MCF 10A (cell line): ENCODE measurements around the gene NLRP7. TPM values are rescaled to one million over a fixed set of nuclear protein-coding genes. Genes with fewer than 3 reads are reported as not detected.

Experiments used
- BruUV-seq: library from RNA; stranded (reverse); fragments of 400-500 nt; replicated peaks from 2 replicates; lab custom pipeline; 2021; lab: Mats Ljungman, UMichigan
- CTCF ChIA-PET: fragments of 300-600 bp; sonication (Branson Sonifier 250); formaldehyde crosslinking; extraction: SDS; loops from one replicate; lab custom pipeline; 2021; ENCODE audit warnings: antibody characterized with exemption, inconsistent platforms; lab: Yijun Ruan, JAX
- POLR2A ChIA-PET: fragments of 300-600, 350-650 bp; sonication (Branson Sonifier 250); formaldehyde crosslinking; extraction: SDS; loops from one replicate; lab custom pipeline; 2020; ENCODE audit warnings: antibody characterized with exemption, inconsistent platforms; lab: Yijun Ruan, JAX
- DNase-seq: peaks from one replicate; pipeline ENCODE4 v3.0.0-alpha.2; 2018; ENCODE audit not compliant: unreplicated experiment
- H3K27ac Mint-ChIP-seq: one replicate; pipeline ENCODE4 v1.8.0; 2022; ENCODE audit warnings: mild to moderate bottlenecking, low read depth, mixed read lengths; ENCODE audit not compliant: unreplicated experiment
- H3K27me3 Mint-ChIP-seq: one replicate; pipeline ENCODE4 v1.8.0; 2022; ENCODE audit warnings: mixed read lengths; ENCODE audit not compliant: insufficient read depth, unreplicated experiment
- H3K36me3 Mint-ChIP-seq: one replicate; pipeline ENCODE4 v1.8.0; 2022; ENCODE audit warnings: mild to moderate bottlenecking, moderate library complexity, mixed read lengths; ENCODE audit not compliant: insufficient read depth, unreplicated experiment
- H3K4me1 Mint-ChIP-seq: one replicate; pipeline ENCODE4 v1.8.0; 2022; ENCODE audit warnings: mixed read lengths; ENCODE audit not compliant: insufficient read depth, unreplicated experiment
- H3K4me3 Mint-ChIP-seq: one replicate; pipeline ENCODE4 v1.8.0; 2022; ENCODE audit warnings: mild to moderate bottlenecking, moderate library complexity, mixed read lengths; ENCODE audit not compliant: unreplicated experiment
- H3K9me3 Mint-ChIP-seq: one replicate; pipeline ENCODE4 v1.8.0; 2022; ENCODE audit warnings: mixed read lengths; ENCODE audit not compliant: unreplicated experiment
- intact Hi-C: fragments of 100-400 bp; cut with micrococcal nuclease; formaldehyde crosslinking; loops from 2 replicates; pipeline ENCODE4 v1.14.1; 2022
- total RNA-seq: library from RNA; stranded (reverse); gene quantifications from 2 replicates; pipeline ENCODE4 v1.2.3, GENCODE V29; 2022
- TF ChIP-seq, protein P1 (sequence below): fragments of 200-600 bp; IDR thresholded peaks from one replicate; pipeline ENCODE4 v1.8.0; 2022; ENCODE audit warnings: antibody characterized with exemption, mild to moderate bottlenecking; ENCODE audit not compliant: unreplicated experiment

Gene NLRP7
- total RNA-seq, 1 experiment from 2014 or later: not detected

DNA sequence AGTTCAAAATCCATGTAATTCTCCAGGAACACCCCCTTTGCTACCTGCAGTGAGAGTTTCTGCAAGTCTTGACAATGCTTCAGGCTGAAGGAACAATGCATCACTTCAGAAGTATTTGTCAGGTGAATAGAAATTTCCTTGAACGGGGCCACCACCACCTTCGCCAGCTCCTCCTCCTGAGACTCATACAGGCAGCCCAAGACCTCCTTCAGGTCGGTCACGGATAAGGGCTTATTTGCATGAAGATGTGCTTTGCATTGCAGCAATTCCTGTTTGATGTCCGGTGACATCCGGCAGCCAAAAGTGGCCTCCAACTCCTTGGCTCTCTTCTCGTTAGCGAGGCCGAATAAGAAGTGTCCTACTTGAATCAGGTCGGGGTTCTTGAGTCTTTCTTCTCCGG is 8.4 kb downstream of the NLRP7 start:
- H3K9me3 Mint-ChIP-seq: peaks cover 8% of the 10 kb centered on the region
- BruUV-seq: no TSS peak
- no peaks in the 10 kb centered on the region for H3K4me1 Mint-ChIP-seq
- ChIA-PET CTCF (no interaction called here), POLR2A (no interaction called here)
- DNase-seq: no peak
- intact Hi-C loops: no loop called here
- H3K36me3 Mint-ChIP-seq: no peaks in the 10 kb centered on the region
- no peak overlapping the region for H3K27ac Mint-ChIP-seq
- TF ChIP-seq, protein P1, sequence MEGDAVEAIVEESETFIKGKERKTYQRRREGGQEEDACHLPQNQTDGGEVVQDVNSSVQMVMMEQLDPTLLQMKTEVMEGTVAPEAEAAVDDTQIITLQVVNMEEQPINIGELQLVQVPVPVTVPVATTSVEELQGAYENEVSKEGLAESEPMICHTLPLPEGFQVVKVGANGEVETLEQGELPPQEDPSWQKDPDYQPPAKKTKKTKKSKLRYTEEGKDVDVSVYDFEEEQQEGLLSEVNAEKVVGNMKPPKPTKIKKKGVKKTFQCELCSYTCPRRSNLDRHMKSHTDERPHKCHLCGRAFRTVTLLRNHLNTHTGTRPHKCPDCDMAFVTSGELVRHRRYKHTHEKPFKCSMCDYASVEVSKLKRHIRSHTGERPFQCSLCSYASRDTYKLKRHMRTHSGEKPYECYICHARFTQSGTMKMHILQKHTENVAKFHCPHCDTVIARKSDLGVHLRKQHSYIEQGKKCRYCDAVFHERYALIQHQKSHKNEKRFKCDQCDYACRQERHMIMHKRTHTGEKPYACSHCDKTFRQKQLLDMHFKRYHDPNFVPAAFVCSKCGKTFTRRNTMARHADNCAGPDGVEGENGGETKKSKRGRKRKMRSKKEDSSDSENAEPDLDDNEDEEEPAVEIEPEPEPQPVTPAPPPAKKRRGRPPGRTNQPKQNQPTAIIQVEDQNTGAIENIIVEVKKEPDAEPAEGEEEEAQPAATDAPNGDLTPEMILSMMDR: no peak
- no peaks in the 10 kb centered on the region for H3K27me3 Mint-ChIP-seq
- no peak overlapping the region for H3K4me3 Mint-ChIP-seq

DNA sequence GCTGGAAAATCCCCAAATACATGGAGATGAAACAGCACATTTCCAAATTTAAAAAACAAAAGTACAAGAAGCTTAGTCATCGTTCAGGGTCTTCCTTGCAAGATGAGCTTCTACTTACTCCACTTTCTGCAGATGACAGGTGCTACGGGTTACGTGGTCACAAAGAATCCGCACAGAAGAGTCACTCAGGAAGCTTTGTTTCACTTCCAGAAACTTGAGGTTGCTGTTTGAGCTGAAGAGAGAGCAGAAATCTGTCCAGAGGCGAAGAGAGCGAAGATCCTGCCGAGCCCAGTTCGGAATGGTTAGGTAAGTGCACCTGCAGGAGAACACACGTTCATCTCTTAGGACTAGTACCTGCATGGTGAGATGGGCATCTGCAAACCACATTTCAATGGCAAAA is 9.4 kb downstream of the NLRP7 start:
- Mint-ChIP-seq H3K36me3 (no peaks in the 10 kb centered on the region), H3K4me3 (no peak overlapping the region), H3K4me1 (no peaks in the 10 kb centered on the region), H3K27ac (no peak overlapping the region), H3K27me3 (no peaks in the 10 kb centered on the region), H3K9me3 (peaks cover 8% of the 10 kb centered on the region)
- no TSS peak for BruUV-seq
- ChIA-PET POLR2A (interaction anchor here (0.6 kb wide), 1 partner anchor 15 kb away, joined by 3 read pairs; no protein-coding TSS in a partner anchor), CTCF (interaction anchor here (0.5 kb wide), 1 partner anchor 283 kb away, joined by 3 read pairs; no protein-coding TSS in a partner anchor)
- no peak for DNase-seq
- intact Hi-C loops: no loop called here
- TF ChIP-seq, protein P1: no peak

DNA sequence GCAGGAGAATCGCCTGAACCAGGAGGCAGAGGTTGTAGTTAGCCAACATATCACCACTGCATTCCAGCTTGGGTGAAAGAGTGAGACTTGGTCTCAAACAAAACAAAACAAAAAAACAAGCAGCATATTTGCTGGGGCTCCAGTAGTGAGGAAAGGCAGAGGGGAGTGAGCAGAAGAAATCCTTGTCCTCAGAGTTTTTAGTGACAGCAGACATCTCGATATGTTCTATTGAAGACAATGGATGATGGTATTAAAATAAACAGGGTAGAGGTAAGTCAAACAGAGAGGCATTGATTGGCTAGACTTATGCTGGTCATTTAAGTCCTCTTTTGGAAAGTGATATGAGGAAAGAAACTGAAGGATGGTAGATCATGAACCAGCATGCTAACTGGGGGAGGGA is 19.0 kb downstream of the NLRP7 start:
- Mint-ChIP-seq H3K27ac (no peak overlapping the region), H3K36me3 (peaks cover 7% of the 10 kb centered on the region), H3K4me3 (no peak overlapping the region), H3K27me3 (no peaks in the 10 kb centered on the region), H3K4me1 (no peaks in the 10 kb centered on the region), H3K9me3 (peaks cover 15% of the 10 kb centered on the region)
- CTCF ChIA-PET: interaction anchor here (0.6 to 0.9 kb wide), 2 partner anchors 275 to 489 kb away, joined by 3 to 7 read pairs; no protein-coding TSS in a partner anchor
- TF ChIP-seq, protein P1: no peak
- POLR2A ChIA-PET: interaction anchor here (0.6 kb wide), 1 partner anchor 72 kb away, joined by 3 read pairs; no protein-coding TSS in a partner anchor
- intact Hi-C loops: no loop called here
- BruUV-seq: no TSS peak
- peak; percentile 5 for DNase-seq

DNA sequence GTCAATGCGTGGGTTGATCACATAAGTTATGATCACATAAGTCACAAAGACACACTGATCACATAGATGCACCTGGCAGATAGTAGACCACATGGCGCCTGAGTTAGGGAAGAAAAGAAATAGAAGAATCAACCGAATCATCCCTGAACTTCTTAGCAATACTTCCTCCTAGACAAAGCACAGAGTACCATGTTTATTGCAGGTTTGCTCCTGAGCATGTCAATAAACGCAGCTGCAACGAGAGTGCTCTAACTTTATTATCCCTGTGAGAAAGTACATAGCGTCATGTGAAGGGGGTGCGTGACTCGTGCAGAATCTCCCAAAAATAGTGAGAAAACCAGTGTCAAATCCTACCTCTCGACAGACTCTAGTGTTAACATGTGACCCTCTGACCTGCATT is 24.1 kb downstream of the NLRP7 start:
- no peak for DNase-seq
- peaks cover 7% of the 10 kb centered on the region for H3K36me3 Mint-ChIP-seq
- no peaks in the 10 kb centered on the region for H3K4me1 Mint-ChIP-seq
- POLR2A ChIA-PET: interaction anchor here (0.7 kb wide), 1 partner anchor 14 kb away, joined by 3 read pairs; no protein-coding TSS in a partner anchor
- TF ChIP-seq, protein P1: no peak
- H3K4me3 Mint-ChIP-seq: no peak overlapping the region
- CTCF ChIA-PET: interaction anchor here (1.3 to 1.9 kb wide), 2 partner anchors 249 to 443 kb away, joined by 5 to 9 read pairs; no protein-coding TSS in a partner anchor
- intact Hi-C loops: no loop called here
- H3K27me3 Mint-ChIP-seq: no peaks in the 10 kb centered on the region
- peaks cover 22% of the 10 kb centered on the region for H3K9me3 Mint-ChIP-seq
- no TSS peak for BruUV-seq
- H3K27ac Mint-ChIP-seq: no peak overlapping the region
